IMR-90 (cell line): ENCODE data around the gene CST3. TPM values are rescaled to one million over a fixed set of nuclear protein-coding genes. Genes with fewer than 3 reads are reported as not detected.

ENCODE experiments used
- ATAC-seq: fragments of 200-7000 bp; cut with Tn5 transposase; 2 replicates; pipeline ENCODE4 v1.9.1; 2020; ENCODE audit warnings: low read depth, mild to moderate bottlenecking, moderate library complexity
- BruUV-seq: library from RNA; stranded (reverse); fragments of 400-500 nt; replicated peaks from 2 replicates; lab custom pipeline; 2021; lab: Mats Ljungman, UMichigan
- CTCF ChIA-PET: fragments of 300-600 bp; formaldehyde crosslinking; extraction: SDS; loops from one replicate; lab custom pipeline; 2021; ENCODE audit warnings: antibody characterized with exemption; lab: Yijun Ruan, JAX
- POLR2A ChIA-PET: fragments of 300-600 bp; sonication (Branson Sonifier 250); formaldehyde crosslinking; loops from one replicate; lab custom pipeline; 2022; ENCODE audit warnings: antibody characterized with exemption; ENCODE audit not compliant: unreplicated experiment; lab: Charles Lee
- DNase-seq: peaks from one replicate; pipeline ENCODE4 v3.0.0; 2013
- H2AFZ ChIP-seq: replicated peaks from 2 replicates; pipeline ENCODE3; 2013; ENCODE audit warnings: low read length, mild to moderate bottlenecking; ENCODE audit not compliant: poor library complexity
- H2AK5ac ChIP-seq: 2 replicates; pipeline ENCODE4 v1.6.1; 2013; ENCODE audit warnings: low read depth, low read length, inconsistent platforms
- H2AK9ac ChIP-seq: replicated peaks from 2 replicates; pipeline ENCODE3; 2013; ENCODE audit warnings: mild to moderate bottlenecking, low read depth, low read length, moderate library complexity; ENCODE audit not compliant: poor library complexity
- H2BK120ac ChIP-seq: 2 replicates; pipeline ENCODE4 v1.6.1; 2013; ENCODE audit warnings: low read depth, low read length, inconsistent platforms
- H2BK15ac ChIP-seq: 3 replicates; pipeline ENCODE4 v1.6.1; 2013; ENCODE audit warnings: low read depth, low read length, inconsistent platforms
- H2BK20ac ChIP-seq: 2 replicates; pipeline ENCODE4 v1.6.1; 2013; ENCODE audit warnings: low read depth, mild to moderate bottlenecking, inconsistent platforms, low read length, moderate library complexity
- H2BK5ac ChIP-seq: 2 replicates; pipeline ENCODE4 v1.6.1; 2013; ENCODE audit warnings: mild to moderate bottlenecking, low read depth, low read length, inconsistent platforms; ENCODE audit not compliant: poor library complexity, severe bottlenecking
- H3K14ac ChIP-seq: replicated peaks from 2 replicates; pipeline ENCODE4 v1.6.1; 2013; ENCODE audit warnings: low read depth, low read length, inconsistent platforms
- H3K18ac ChIP-seq: 2 replicates; pipeline ENCODE4 v1.6.1; 2013; ENCODE audit warnings: low read depth, low read length, control low read depth
- H3K23ac ChIP-seq: 2 replicates; pipeline ENCODE4 v1.6.1; 2013; ENCODE audit warnings: low read depth, low read length, inconsistent platforms
- H3K27ac ChIP-seq: 2 replicates; pipeline ENCODE4 v1.5.1; 2013; ENCODE audit warnings: mild to moderate bottlenecking, control low read depth, low read length; ENCODE audit not compliant: insufficient read depth
- H3K27me3 ChIP-seq: 2 replicates; pipeline ENCODE4 v1.6.1; 2013; ENCODE audit warnings: low read length; ENCODE audit not compliant: control insufficient read depth, insufficient read depth
- H3K36me3 ChIP-seq: 2 replicates; pipeline ENCODE4 v1.6.1; 2013; ENCODE audit warnings: low read length, mixed read lengths; ENCODE audit not compliant: control insufficient read depth, insufficient read depth
- H3K4ac ChIP-seq: 2 replicates; pipeline ENCODE4 v1.6.1; 2013; ENCODE audit warnings: low read depth, low read length, inconsistent platforms
- H3K4me1 ChIP-seq: 2 replicates; pipeline ENCODE4 v1.6.1; 2013; ENCODE audit warnings: low read length, mixed read lengths; ENCODE audit not compliant: control insufficient read depth, insufficient read depth
- H3K4me2 ChIP-seq: 2 replicates; pipeline ENCODE4 v1.6.1; 2013; ENCODE audit warnings: low read depth, mild to moderate bottlenecking, control low read depth, low read length, moderate library complexity
- H3K4me3 ChIP-seq: 2 replicates; pipeline ENCODE4 v1.5.1; 2013; ENCODE audit warnings: low read depth, mild to moderate bottlenecking, control low read depth, low read length, moderate library complexity; ENCODE audit not compliant: insufficient read depth
- H3K56ac ChIP-seq: 2 replicates; pipeline ENCODE4 v1.6.1; 2013; ENCODE audit warnings: low read length, inconsistent platforms; ENCODE audit not compliant: insufficient read depth; ENCODE audit errors: extremely low read depth
- H3K79me1 ChIP-seq, 2 experiments: 2 replicates each; pipeline ENCODE4 v1.6.1; 2013; ENCODE audit warnings: low read length in 2 of 2, inconsistent platforms in 1 of 2, low read depth in 1 of 2
- H3K9ac ChIP-seq: 2 replicates; pipeline ENCODE4 v1.6.1; 2013; ENCODE audit warnings: low read depth, low read length, control low read depth
- H3K9me1 ChIP-seq: 2 replicates; pipeline ENCODE4 v1.6.1; 2013; ENCODE audit warnings: low read length, inconsistent platforms; ENCODE audit not compliant: insufficient read depth
- H3K9me3 ChIP-seq: 2 replicates; pipeline ENCODE4 v1.6.1; 2013; ENCODE audit warnings: low read length; ENCODE audit not compliant: control insufficient read depth, insufficient read depth
- H4K20me1 ChIP-seq: 2 replicates; pipeline ENCODE4 v1.6.1; 2013; ENCODE audit warnings: low read length, inconsistent platforms; ENCODE audit not compliant: insufficient read depth
- H4K5ac ChIP-seq: 2 replicates; pipeline ENCODE4 v1.6.1; 2013; ENCODE audit warnings: mild to moderate bottlenecking, low read depth, low read length, control low read depth
- H4K8ac ChIP-seq, 2 experiments: 2 replicates each; pipeline ENCODE4 v1.6.1; 2013; ENCODE audit warnings: low read depth in 2 of 2, low read length in 2 of 2, control low read depth in 1 of 2, inconsistent platforms in 1 of 2
- H4K91ac ChIP-seq: 2 replicates; pipeline ENCODE4 v1.6.1; 2013; ENCODE audit warnings: low read depth, low read length, inconsistent platforms; ENCODE audit not compliant: insufficient read depth
- CEBPB ChIP-seq: IDR thresholded peaks from 2 replicates; pipeline ENCODE4 v1.6.1; 2012; ENCODE audit warnings: low read depth, low read length, improper control_type of control experiment
- CHD1 ChIP-seq: IDR thresholded peaks from 2 replicates; pipeline ENCODE4 v1.6.1; 2012; ENCODE audit warnings: low read depth, low read length, improper control_type of control experiment
- FOS ChIP-seq: fragments of 150-350 bp; IDR thresholded peaks from 2 replicates; pipeline ENCODE4 v1.6.1; 2016; ENCODE audit warnings: low read depth, low read length
- MAFK ChIP-seq: IDR thresholded peaks from 2 replicates; pipeline ENCODE4 v1.6.1; 2012; ENCODE audit warnings: low read depth, low read length, improper control_type of control experiment
- MAZ ChIP-seq: IDR thresholded peaks from 2 replicates; pipeline ENCODE4 v1.6.1; 2012; ENCODE audit warnings: low read depth, mild to moderate bottlenecking, low read length, improper control_type of control experiment, moderate library complexity, borderline replicate concordance
- MXI1 ChIP-seq: IDR thresholded peaks from 2 replicates; pipeline ENCODE4 v1.6.1; 2012; ENCODE audit warnings: low read depth, mild to moderate bottlenecking, low read length, moderate library complexity, borderline replicate concordance
- POLR2A ChIP-seq: IDR thresholded peaks from 2 replicates; pipeline ENCODE4 v1.6.1; 2012; ENCODE audit warnings: mild to moderate bottlenecking, low read depth, low read length
- RAD21 ChIP-seq: IDR thresholded peaks from 2 replicates; pipeline ENCODE4 v1.6.1; 2012; ENCODE audit warnings: low read length, improper control_type of control experiment
- RCOR1 ChIP-seq: IDR thresholded peaks from 2 replicates; pipeline ENCODE4 v1.6.1; 2012; ENCODE audit warnings: mild to moderate bottlenecking, low read length, improper control_type of control experiment; ENCODE audit not compliant: insufficient replicate concordance
- dilution Hi-C: fragments of 300-500 bp; cut with HindIII; formaldehyde crosslinking; loops from one replicate; pipeline ENCODE4 v1.14.3; 2018; ENCODE audit warnings: low sequenced_read_pairs; ENCODE audit not compliant: unreplicated experiment
- in situ Hi-C: fragments of 300-500 bp; cut with MboI; formaldehyde crosslinking; loops from 3 replicates; pipeline ENCODE4 v1.14.3; 2019; ENCODE audit warnings: low sequenced_read_pairs, inconsistent platforms, mixed read lengths
- intact Hi-C: fragments of 100-400 bp; cut with micrococcal nuclease; formaldehyde crosslinking; loops from 2 replicates; pipeline ENCODE4 v1.10.0; 2022
- polyA plus RNA-seq, 3 experiments: library from polyadenylated mRNA; depleted of rRNA; stranded (reverse); fragments of >200 nt; gene quantifications; 2 replicates each; pipeline ENCODE4 v1.2.3, GENCODE V29; 2012; ENCODE audit warnings: low replicate concordance in 1 of 3
- total RNA-seq: library from RNA; depleted of rRNA; stranded (reverse); fragments of >200 nt; gene quantifications from 2 replicates; pipeline ENCODE4 v1.2.3, GENCODE V29; 2012
- TF ChIP-seq, protein P1 (sequence below): conservative IDR thresholded peaks from 2 replicates; pipeline ENCODE4 v1.5.1; 2012; ENCODE audit warnings: mild to moderate bottlenecking, low read depth, low read length, improper control_type of control experiment
- TF ChIP-seq, protein P2 (sequence below): fragments of 150-350 bp; IDR thresholded peaks from 2 replicates; pipeline ENCODE4 v1.6.1; 2017; ENCODE audit warnings: mild to moderate bottlenecking, antibody characterized with exemption, low read length, low read depth

Gene CST3
- total and polyA plus RNA-seq, 2 of the 4 experiments (the other 2 are of a cell fraction) = 26.0 to 471 TPM

DNA sequence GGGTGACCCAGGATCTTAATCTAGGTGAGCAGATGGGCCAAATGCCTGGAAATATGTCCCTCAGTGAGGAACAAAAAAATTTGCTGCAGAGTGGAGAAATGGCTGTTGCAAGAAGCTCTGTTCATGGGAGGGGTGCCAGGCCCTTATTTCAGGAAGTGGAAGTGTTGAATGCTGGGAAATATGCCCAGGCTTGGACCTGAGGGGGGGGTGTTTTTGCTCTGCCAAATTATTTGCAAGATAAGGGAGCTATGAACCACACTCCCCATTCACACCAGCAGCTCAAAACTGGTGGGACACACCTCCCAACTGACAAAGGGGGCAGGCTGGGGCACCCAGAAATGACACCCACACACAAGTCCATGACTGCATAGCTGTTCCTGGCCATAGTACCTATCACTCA lies 42.4 kb upstream of the CST3 start:
- no peak overlapping the region for H3K4me2 ChIP-seq
- peaks cover 5% of the 10 kb centered on the region for H3K27me3 ChIP-seq
- no peaks in the 10 kb centered on the region for H3K79me1 ChIP-seq
- H2AK9ac ChIP-seq = no peak overlapping the region
- H4K8ac ChIP-seq = no peak overlapping the region
- H3K23ac ChIP-seq = no peak overlapping the region
- H3K18ac ChIP-seq = no peak overlapping the region
- DNase-seq (no peak), ATAC-seq (no peak)
- ChIA-PET POLR2A (no interaction called here), CTCF (no interaction called here)
- no peak overlapping the region for H3K4ac ChIP-seq
- in situ Hi-C loops (no loop called here), dilution Hi-C loops (no loop called here), intact Hi-C loops (no loop called here)
- no peak overlapping the region for H3K14ac ChIP-seq
- H2AFZ ChIP-seq = no peak overlapping the region
- no peak overlapping the region for H2BK20ac ChIP-seq
- no peaks in the 10 kb centered on the region for H3K4me1 ChIP-seq
- H4K91ac ChIP-seq = no peak overlapping the region
- H3K9me3 ChIP-seq = no peaks in the 10 kb centered on the region
- no peak overlapping the region for H4K5ac ChIP-seq
- H3K36me3 ChIP-seq = no peaks in the 10 kb centered on the region
- H4K20me1 ChIP-seq = no peaks in the 10 kb centered on the region
- H3K9me1 ChIP-seq = no peaks in the 10 kb centered on the region
- H2BK5ac ChIP-seq = no peak overlapping the region
- no peak overlapping the region for H2AK5ac ChIP-seq
- BruUV-seq = no TSS peak
- H2BK15ac ChIP-seq = no peak overlapping the region
- no peak overlapping the region for H3K4me3 ChIP-seq
- H3K56ac ChIP-seq = no peak overlapping the region
- no peak overlapping the region for H2BK120ac ChIP-seq
- no peak overlapping the region for H3K9ac ChIP-seq
- TF ChIP-seq MAZ (no peak), CEBPB (no peak), FOS (no peak), RAD21 (no peak), MXI1 (no peak), RCOR1 (no peak), POLR2A (no peak), MAFK (no peak), CHD1 (no peak)
- TF ChIP-seq, protein P1, sequence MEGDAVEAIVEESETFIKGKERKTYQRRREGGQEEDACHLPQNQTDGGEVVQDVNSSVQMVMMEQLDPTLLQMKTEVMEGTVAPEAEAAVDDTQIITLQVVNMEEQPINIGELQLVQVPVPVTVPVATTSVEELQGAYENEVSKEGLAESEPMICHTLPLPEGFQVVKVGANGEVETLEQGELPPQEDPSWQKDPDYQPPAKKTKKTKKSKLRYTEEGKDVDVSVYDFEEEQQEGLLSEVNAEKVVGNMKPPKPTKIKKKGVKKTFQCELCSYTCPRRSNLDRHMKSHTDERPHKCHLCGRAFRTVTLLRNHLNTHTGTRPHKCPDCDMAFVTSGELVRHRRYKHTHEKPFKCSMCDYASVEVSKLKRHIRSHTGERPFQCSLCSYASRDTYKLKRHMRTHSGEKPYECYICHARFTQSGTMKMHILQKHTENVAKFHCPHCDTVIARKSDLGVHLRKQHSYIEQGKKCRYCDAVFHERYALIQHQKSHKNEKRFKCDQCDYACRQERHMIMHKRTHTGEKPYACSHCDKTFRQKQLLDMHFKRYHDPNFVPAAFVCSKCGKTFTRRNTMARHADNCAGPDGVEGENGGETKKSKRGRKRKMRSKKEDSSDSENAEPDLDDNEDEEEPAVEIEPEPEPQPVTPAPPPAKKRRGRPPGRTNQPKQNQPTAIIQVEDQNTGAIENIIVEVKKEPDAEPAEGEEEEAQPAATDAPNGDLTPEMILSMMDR = no peak
- TF ChIP-seq, protein P2, sequence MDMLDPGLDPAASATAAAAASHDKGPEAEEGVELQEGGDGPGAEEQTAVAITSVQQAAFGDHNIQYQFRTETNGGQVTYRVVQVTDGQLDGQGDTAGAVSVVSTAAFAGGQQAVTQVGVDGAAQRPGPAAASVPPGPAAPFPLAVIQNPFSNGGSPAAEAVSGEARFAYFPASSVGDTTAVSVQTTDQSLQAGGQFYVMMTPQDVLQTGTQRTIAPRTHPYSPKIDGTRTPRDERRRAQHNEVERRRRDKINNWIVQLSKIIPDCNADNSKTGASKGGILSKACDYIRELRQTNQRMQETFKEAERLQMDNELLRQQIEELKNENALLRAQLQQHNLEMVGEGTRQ = no peak
- no peak overlapping the region for H3K27ac ChIP-seq
